Type B pancreatic cell (in vitro differentiated cells): ENCODE data around the gene UBQLN4. TPM values are rescaled to one million over a fixed set of nuclear protein-coding genes. Genes with fewer than 3 reads are reported as not detected.

Source experiments
- DNase-seq: peaks from one replicate; pipeline ENCODE4 v3.0.0; 2021; ENCODE audit warnings: mixed read lengths; ENCODE audit not compliant: unreplicated experiment; ENCODE audit errors: extremely low spot score
- H3K27ac Mint-ChIP-seq: 2 replicates; pipeline ENCODE4 v1.8.0; 2021; ENCODE audit warnings: mild to moderate bottlenecking, mixed read lengths
- H3K27me3 Mint-ChIP-seq: 2 replicates; pipeline ENCODE4 v1.8.0; 2021; ENCODE audit warnings: mixed read lengths
- H3K36me3 Mint-ChIP-seq: 2 replicates; pipeline ENCODE4 v1.8.0; 2021; ENCODE audit warnings: mixed read lengths
- H3K4me1 Mint-ChIP-seq: one replicate; pipeline ENCODE4 v1.8.0; 2021; ENCODE audit warnings: mixed read lengths; ENCODE audit not compliant: unreplicated experiment
- H3K4me3 Mint-ChIP-seq: 2 replicates; pipeline ENCODE4 v1.8.0; 2021; ENCODE audit warnings: mild to moderate bottlenecking, mixed read lengths
- H3K9me3 Mint-ChIP-seq: 2 replicates; pipeline ENCODE4 v1.8.0; 2021; ENCODE audit warnings: mixed read lengths
- total RNA-seq: library from RNA; stranded (reverse); gene quantifications from 2 replicates; pipeline ENCODE4 v1.2.1, GENCODE V29; 2021; ENCODE audit warnings: low replicate concordance
- TF ChIP-seq, protein P1 (sequence below): fragments of 200-600 bp; sonication (generic); conservative IDR thresholded peaks from 2 replicates; pipeline ENCODE4 v1.5.0; 2021; ENCODE audit warnings: antibody characterized with exemption, mild to moderate bottlenecking

The UBQLN4 gene
- total RNA-seq, 1 donor from 2014 or later = 54.5 TPM

DNA sequence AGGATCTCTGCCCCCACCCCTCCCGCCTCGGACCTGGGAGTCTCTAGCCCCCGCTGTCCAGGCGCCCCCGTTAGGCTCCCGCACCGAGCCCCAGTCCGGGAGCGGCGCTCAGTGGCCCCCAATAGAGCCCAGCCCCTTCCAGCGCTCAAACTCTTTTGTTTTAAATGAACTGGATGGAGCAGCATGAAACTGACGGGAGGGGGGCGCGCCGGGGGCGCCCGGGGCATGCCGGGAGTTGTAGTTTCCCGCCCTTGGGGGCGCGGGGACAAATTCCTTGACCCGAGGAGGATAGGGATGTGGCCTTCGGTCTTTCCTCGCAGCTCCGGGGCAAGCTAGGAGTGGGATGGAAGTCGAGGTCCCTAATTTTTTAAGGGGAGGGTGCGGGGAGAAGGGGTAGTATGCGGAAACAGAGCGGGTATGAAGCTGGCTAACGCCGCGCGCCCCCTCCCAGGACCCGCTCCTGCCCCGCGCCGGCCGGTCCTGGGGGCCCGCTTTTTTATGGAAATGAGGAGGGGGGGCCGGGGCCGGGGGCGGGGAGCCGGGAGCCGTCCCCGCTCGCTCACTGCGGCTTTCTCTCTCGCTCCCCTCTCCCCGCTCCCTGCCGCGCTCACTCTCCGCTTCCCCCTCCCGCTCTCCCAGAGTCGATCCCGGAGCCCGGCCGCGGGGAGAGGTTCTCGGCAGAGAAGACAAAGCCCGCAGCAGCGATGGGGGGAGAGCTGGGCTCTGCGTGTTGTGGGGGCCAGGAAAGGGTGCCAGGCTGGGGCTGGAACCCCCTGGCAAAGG lies 28.9 kb upstream of the UBQLN4 start, which contains the start of gene MEX3A:
Gene MEX3A (minus strand): TSS at position 157 of the 783 bp plus-strand sequence. CDS start 467 bp downstream, outside the sequence.
- TF ChIP-seq, protein P1, sequence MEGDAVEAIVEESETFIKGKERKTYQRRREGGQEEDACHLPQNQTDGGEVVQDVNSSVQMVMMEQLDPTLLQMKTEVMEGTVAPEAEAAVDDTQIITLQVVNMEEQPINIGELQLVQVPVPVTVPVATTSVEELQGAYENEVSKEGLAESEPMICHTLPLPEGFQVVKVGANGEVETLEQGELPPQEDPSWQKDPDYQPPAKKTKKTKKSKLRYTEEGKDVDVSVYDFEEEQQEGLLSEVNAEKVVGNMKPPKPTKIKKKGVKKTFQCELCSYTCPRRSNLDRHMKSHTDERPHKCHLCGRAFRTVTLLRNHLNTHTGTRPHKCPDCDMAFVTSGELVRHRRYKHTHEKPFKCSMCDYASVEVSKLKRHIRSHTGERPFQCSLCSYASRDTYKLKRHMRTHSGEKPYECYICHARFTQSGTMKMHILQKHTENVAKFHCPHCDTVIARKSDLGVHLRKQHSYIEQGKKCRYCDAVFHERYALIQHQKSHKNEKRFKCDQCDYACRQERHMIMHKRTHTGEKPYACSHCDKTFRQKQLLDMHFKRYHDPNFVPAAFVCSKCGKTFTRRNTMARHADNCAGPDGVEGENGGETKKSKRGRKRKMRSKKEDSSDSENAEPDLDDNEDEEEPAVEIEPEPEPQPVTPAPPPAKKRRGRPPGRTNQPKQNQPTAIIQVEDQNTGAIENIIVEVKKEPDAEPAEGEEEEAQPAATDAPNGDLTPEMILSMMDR = no peak
- H3K36me3 Mint-ChIP-seq = peaks cover 19% of the 10 kb centered on the region

DNA sequence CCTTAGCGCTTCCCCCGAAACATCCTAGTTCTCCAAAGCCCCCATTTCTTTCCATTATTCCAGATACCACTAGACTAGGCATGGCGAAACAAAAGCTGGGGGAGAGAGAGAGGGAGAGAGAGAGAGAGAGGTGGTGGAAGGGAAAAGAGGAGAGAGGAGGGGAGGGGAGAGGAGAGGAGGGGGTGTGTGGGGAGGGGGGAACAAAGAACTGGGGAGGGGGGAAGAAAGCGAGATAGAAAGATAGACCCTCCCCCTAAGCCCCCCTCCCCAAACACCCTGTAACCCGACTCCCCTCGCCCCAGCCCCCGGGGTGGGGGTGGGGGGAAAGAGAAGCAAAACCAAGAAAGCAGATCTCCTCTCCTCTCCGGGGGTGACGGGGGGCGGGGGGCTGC lies 28.3 kb upstream of the UBQLN4 start:
- H3K9me3 Mint-ChIP-seq = no peaks in the 10 kb centered on the region
- TF ChIP-seq, protein P1 = no peak

More for the DNA sequence above, 28.9 kb upstream of the UBQLN4 start, which contains the start of gene MEX3A:
- peaks cover 60% of the 10 kb centered on the region for H3K4me1 Mint-ChIP-seq
- H3K27ac Mint-ChIP-seq = peak within 1 kb of the TSS; percentile 93
- DNase-seq = peak; percentile 95
- H3K27me3 Mint-ChIP-seq = no peaks in the 10 kb centered on the region
- H3K4me3 Mint-ChIP-seq = peak within 1 kb of the TSS; percentile 99
- H3K9me3 Mint-ChIP-seq = no peaks in the 10 kb centered on the region

DNA sequence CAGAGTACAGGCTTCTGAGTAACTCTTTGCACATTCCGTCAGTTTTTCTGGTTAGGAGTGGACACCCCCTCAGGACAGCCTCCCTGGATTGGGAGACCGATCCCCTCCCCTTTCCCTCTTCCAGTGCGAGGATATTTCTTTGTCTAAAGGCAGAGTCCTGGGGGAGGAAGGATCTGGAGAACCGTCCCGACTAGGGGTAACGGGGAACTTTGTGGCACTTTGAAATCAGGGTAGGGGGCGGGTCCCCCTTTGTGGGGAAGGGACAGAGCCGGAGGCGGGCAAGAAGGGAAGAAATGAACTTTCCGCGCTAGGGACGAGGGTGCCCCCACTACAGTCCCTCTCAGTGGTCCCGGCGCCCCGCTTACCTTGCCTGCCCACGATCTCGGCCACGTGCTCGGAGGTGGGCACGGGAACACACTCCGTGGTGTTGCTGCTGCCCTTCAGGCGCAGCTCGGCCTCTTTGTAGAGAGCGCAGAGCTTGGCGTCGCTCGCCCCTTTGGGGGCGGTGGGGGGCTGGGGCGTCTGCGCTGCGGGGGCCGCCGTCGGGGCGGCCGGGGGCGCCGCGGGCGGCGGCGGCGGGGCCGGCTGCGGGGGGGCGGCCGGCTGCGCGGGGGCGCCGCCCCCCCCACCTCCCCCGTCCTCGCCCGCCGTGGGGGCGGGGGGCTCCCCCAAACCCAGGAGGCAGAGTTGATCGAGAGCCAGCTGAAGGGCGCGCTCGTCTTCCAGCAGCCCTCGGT lies 27.8 kb upstream of the UBQLN4 start:
- TF ChIP-seq, protein P1 = no peak
- H3K4me3 Mint-ChIP-seq = peak overlapping the region; percentile 97
- peaks cover 57% of the 10 kb centered on the region for H3K4me1 Mint-ChIP-seq
- H3K27me3 Mint-ChIP-seq = no peaks in the 10 kb centered on the region
- H3K27ac Mint-ChIP-seq = peak overlapping the region; percentile 93
- H3K36me3 Mint-ChIP-seq = peaks cover 23% of the 10 kb centered on the region
- DNase-seq = no peak
- no peaks in the 10 kb centered on the region for H3K9me3 Mint-ChIP-seq

More for the DNA sequence above, 28.3 kb upstream of the UBQLN4 start:
- DNase-seq = no peak
- H3K4me1 Mint-ChIP-seq = peaks cover 62% of the 10 kb centered on the region
- peak overlapping the region; percentile 81 for H3K27ac Mint-ChIP-seq
- H3K36me3 Mint-ChIP-seq = peaks cover 23% of the 10 kb centered on the region
- no peaks in the 10 kb centered on the region for H3K27me3 Mint-ChIP-seq
- H3K4me3 Mint-ChIP-seq = peak overlapping the region; percentile 93

DNA sequence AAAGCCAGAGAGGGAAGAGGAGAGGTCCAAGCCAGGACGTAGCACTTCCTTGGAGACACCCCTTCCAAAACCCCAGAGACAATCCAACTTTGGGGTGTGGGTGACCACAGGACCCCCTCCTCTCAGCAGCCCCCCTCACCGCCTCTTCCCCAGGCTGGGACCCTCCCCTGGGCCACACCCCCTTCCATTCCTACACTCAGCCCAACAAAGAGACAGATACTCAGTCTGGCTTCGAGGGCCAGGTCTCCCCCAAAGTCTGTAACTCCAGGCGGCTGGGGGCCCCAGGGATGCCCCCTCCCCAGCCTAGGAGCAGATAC lies 27.2 kb upstream of the UBQLN4 start:
- H3K27ac Mint-ChIP-seq = peak overlapping the region; percentile 93

DNA sequence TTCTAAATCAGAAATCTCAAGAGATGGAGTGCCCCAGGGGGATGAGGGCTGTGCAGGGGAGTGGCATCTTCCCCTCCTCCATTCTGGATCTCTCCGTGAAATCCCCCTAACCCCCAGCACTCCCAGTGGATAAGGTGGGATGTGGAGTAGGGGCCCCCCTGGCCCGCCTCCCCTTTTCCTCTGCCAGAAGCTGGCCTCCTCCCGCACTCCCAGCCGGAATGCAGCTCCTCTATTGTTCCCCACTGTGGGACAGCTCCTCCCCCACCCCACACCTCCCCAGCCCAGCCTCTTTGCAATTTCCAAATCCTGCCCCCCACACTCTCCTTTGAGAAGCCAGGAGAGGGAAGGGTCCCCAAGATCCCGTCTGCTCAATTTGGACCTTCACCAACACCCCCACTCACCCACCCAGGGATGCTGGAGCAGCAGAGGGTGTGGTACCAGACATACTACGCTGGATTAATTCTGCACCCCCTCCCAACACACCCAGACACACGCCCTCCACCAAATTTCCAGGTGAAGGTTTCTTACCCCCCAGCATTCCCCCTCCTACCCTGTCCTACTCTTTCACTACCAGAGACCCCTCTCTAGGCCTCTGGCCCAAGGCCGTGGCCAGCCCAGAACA lies 26.8 kb upstream of the UBQLN4 start:
- DNase-seq = no peak

More for the DNA sequence above, 27.2 kb upstream of the UBQLN4 start:
- Mint-ChIP-seq H3K4me1 (peaks cover 53% of the 10 kb centered on the region), H3K36me3 (peaks cover 23% of the 10 kb centered on the region), H3K27me3 (no peaks in the 10 kb centered on the region), H3K9me3 (no peaks in the 10 kb centered on the region), H3K4me3 (peak overlapping the region; percentile 97)
- TF ChIP-seq, protein P1 = no peak
- no peak for DNase-seq

More for the DNA sequence above, 26.8 kb upstream of the UBQLN4 start:
- Mint-ChIP-seq H3K9me3 (no peaks in the 10 kb centered on the region), H3K27ac (peak overlapping the region; percentile 93), H3K27me3 (no peaks in the 10 kb centered on the region), H3K4me1 (peaks cover 56% of the 10 kb centered on the region), H3K36me3 (peaks cover 26% of the 10 kb centered on the region), H3K4me3 (peak overlapping the region; percentile 97)
- TF ChIP-seq, protein P1 = no peak
